HL-60 (cell line): ENCODE measurements around the gene IGFL1.
"Not testable (repeated sequence)": the region's sequence is repeated elsewhere in the genome, so short reads cannot be mapped to it uniquely, and the experiment has no call there.

Experiments used
- REST ChIP-seq: IDR thresholded peaks from 2 replicates; pipeline ENCODE4 v1.6.1; 2012; ENCODE audit warnings: low read depth; ENCODE audit not compliant: insufficient replicate concordance
- SPI1 ChIP-seq: IDR thresholded peaks from 2 replicates; pipeline ENCODE4 v1.6.1; 2012; ENCODE audit warnings: low read depth, mild to moderate bottlenecking, borderline replicate concordance

DNA sequence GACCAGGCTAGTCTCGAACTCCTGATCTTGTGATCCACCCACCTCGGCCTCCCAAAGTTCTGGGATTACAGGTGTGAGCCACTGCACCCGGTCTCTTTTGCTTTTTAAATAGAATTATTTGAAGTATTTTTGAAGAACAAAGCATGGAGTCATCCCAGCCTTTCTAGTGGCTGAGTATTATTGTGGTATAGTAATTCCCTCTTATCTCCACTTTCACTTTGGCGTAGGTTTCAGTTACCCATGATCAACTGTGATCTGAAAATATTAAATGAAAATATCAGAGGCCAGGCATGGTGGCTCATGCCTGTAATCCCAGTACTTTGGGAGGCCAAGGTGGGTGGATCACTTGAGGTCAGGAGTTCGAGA is 36.9 kb upstream of the IGFL1 start:
- not testable (repeated sequence) for TF ChIP-seq REST, SPI1
